IPS-NIHi7 (cell line): ENCODE results near the gene ZBTB37.
"Not testable (repeated sequence)": the region's sequence is repeated elsewhere in the genome, so short reads cannot be mapped to it uniquely, and the experiment has no call there.

ENCODE experiments used
- DNase-seq: peaks from one replicate; pipeline ENCODE4 v3.0.0; 2012; ENCODE audit warnings: mixed read lengths; ENCODE audit errors: extremely low spot score

ZBTB37 gene

GRCh38 chr1:173865468-173866164 is 2.6 kb upstream of the ZBTB37 start:
- no peak for DNase-seq

GRCh38 chr1:173866413-173867115 is 1.6 kb upstream of the ZBTB37 start:
- no peak for DNase-seq

GRCh38 chr1:173867141-173867752 is 933 bp upstream of the ZBTB37 start:
- DNase-seq = no peak

- DNase-seq = peak; percentile 94
Measured at GRCh38 chr1:173867753-173868265, 371 bp upstream of the ZBTB37 start, which contains the start of gene GAS5. TSS of gene GAS5 (minus strand) at chr1:173867989.

GRCh38 chr1:173869021-173869359 is 810 bp downstream of the ZBTB37 start:
- no peak for DNase-seq

GRCh38 chr1:173870252-173871075 is 2.3 kb downstream of the ZBTB37 start:
- no peak for DNase-seq

GRCh38 chr1:173871091-173871490 is 2.9 kb downstream of the ZBTB37 start:
- DNase-seq = no peak

- DNase-seq = no peak
Measured at GRCh38 chr1:173871500-173871899, 3.3 kb downstream of the ZBTB37 start.

GRCh38 chr1:173876732-173877131 is 8.6 kb downstream of the ZBTB37 start:
- no peak for DNase-seq

- no peak for DNase-seq
Measured at GRCh38 chr1:173878251-173878650, 10.1 kb downstream of the ZBTB37 start.

GRCh38 chr1:173881117-173881516 is 12.9 kb downstream of the ZBTB37 start:
- DNase-seq = not testable (repeated sequence)

- no peak for DNase-seq
Measured at GRCh38 chr1:173884701-173885100, 16.5 kb downstream of the ZBTB37 start.

GRCh38 chr1:173886746-173887611 is 18.8 kb downstream of the ZBTB37 start:
- DNase-seq = no peak

- no peak for DNase-seq
Measured at GRCh38 chr1:173887627-173888026, 19.4 kb downstream of the ZBTB37 start.

GRCh38 chr1:173888749-173889148 is 20.6 kb downstream of the ZBTB37 start:
- no peak for DNase-seq

- no peak for DNase-seq
Measured at GRCh38 chr1:173889885-173890284, 21.7 kb downstream of the ZBTB37 start.

- DNase-seq = no peak
Measured at GRCh38 chr1:173893611-173894010, 25.4 kb downstream of the ZBTB37 start.

GRCh38 chr1:173894189-173894588 is 26.0 kb downstream of the ZBTB37 start:
- DNase-seq = no peak

GRCh38 chr1:173900427-173900826 is 32.2 kb downstream of the ZBTB37 start:
- no peak for DNase-seq

GRCh38 chr1:173900992-173901391 is 32.8 kb downstream of the ZBTB37 start:
- DNase-seq = no peak
